Measurements from ENCODE around the gene LAMA5.

GRCh38 chr20:62344782-62345181, 22.3 kb downstream of the LAMA5 start:
- TF ChIP-seq, protein P1, sequence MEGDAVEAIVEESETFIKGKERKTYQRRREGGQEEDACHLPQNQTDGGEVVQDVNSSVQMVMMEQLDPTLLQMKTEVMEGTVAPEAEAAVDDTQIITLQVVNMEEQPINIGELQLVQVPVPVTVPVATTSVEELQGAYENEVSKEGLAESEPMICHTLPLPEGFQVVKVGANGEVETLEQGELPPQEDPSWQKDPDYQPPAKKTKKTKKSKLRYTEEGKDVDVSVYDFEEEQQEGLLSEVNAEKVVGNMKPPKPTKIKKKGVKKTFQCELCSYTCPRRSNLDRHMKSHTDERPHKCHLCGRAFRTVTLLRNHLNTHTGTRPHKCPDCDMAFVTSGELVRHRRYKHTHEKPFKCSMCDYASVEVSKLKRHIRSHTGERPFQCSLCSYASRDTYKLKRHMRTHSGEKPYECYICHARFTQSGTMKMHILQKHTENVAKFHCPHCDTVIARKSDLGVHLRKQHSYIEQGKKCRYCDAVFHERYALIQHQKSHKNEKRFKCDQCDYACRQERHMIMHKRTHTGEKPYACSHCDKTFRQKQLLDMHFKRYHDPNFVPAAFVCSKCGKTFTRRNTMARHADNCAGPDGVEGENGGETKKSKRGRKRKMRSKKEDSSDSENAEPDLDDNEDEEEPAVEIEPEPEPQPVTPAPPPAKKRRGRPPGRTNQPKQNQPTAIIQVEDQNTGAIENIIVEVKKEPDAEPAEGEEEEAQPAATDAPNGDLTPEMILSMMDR (IDR thresholded peaks at IDR 0.05; ENCODE audit: borderline replicate concordance, extremely low read depth, low read length, poor library complexity, severe bottlenecking), result no peak
- no peak for TF ChIP-seq EZH2 (IDR thresholded peaks at IDR 0.05; ENCODE audit: borderline replicate concordance, low read depth, low read length, severe bottlenecking)
